GM12878 (cell line): Measurements from ENCODE around the gene MMRN1. TPM values are rescaled to one million over a fixed set of nuclear protein-coding genes. Genes with fewer than 3 reads are reported as not detected.

Experiments
- ATAC-seq: fragments of 200-7000 bp; cut with Tn5 transposase; 3 replicates; pipeline ENCODE4 v1.9.1; 2020; ENCODE audit warnings: mild to moderate bottlenecking, moderate library complexity
- BruUV-seq: library from RNA; stranded (reverse); fragments of 400-500 nt; replicated peaks from 2 replicates; lab custom pipeline; 2021; lab: Mats Ljungman, UMichigan
- CTCF ChIA-PET: fragments of 300-600 bp; sonication (Branson Sonifier 250); formaldehyde crosslinking; extraction: SDS; loops from one replicate; lab custom pipeline; 2021; ENCODE audit warnings: inconsistent platforms; lab: Yijun Ruan, JAX
- POLR2A ChIA-PET: fragments of 350-600 bp; formaldehyde crosslinking; extraction: SDS; loops from one replicate; lab custom pipeline; 2021; ENCODE audit warnings: inconsistent platforms; lab: Charles Lee
- RAD21 ChIA-PET: fragments of 300-600 bp; sonication (Branson Sonifier 250); formaldehyde crosslinking; loops from one replicate; lab custom pipeline; 2023; ENCODE audit warnings: antibody characterized with exemption; ENCODE audit not compliant: unreplicated experiment; lab: Charles Lee
- SMC1A ChIA-PET: fragments of 300-600 bp; sonication (Branson Sonifier 250); formaldehyde crosslinking; loops from one replicate; lab custom pipeline; 2023; ENCODE audit not compliant: unreplicated experiment, uncharacterized antibody; lab: Charles Lee
- DNase-seq: peaks from one replicate; pipeline ENCODE4 v3.0.0-alpha.2; 2011; ENCODE audit warnings: low read depth, low spot score
- FAIRE-seq: peaks from 3 replicates; lab custom pipeline; 2011; peaks lifted over from hg19 to GRCh38; lab: Jason Lieb, UNC
- H2AFZ ChIP-seq: 2 replicates; pipeline ENCODE4 v1.6.0; 2011; ENCODE audit warnings: low read depth, low read length, control low read depth; ENCODE audit not compliant: control insufficient read depth
- H3K27ac ChIP-seq: 2 replicates; pipeline ENCODE4 v1.5.1; 2011; ENCODE audit warnings: control low read depth; ENCODE audit not compliant: control insufficient read depth, insufficient read depth
- H3K27me3 ChIP-seq, 2 experiments: replicated peaks in 1 of 2; 2 replicates each; pipeline versions ENCODE4 v1.6.0 to v1.6.1; 2011; ENCODE audit warnings: low read length in 1 of 2; ENCODE audit not compliant: control insufficient read depth in 2 of 2, insufficient read depth in 2 of 2
- H3K36me3 ChIP-seq, 2 experiments: 2 replicates each; pipeline ENCODE4 v1.5.1; 2011; ENCODE audit warnings: low read length in 1 of 2; ENCODE audit not compliant: control insufficient read depth in 2 of 2, insufficient read depth in 2 of 2
- H3K4me1 ChIP-seq: 2 replicates; pipeline ENCODE4 v1.6.1; 2011; ENCODE audit warnings: mild to moderate bottlenecking, low read length, moderate library complexity, mixed read lengths; ENCODE audit not compliant: control insufficient read depth, insufficient read depth
- H3K4me2 ChIP-seq: 2 replicates; pipeline ENCODE4 v1.6.0; 2011; ENCODE audit warnings: control low read depth; ENCODE audit not compliant: control insufficient read depth, insufficient read depth
- H3K4me3 ChIP-seq: fragments of 200-600 bp; sonication (generic); 2 replicates; pipeline ENCODE4 v1.5.1; 2016
- H3K79me2 ChIP-seq: 2 replicates; pipeline ENCODE4 v1.6.0; 2011; ENCODE audit warnings: low read length; ENCODE audit not compliant: control insufficient read depth, insufficient read depth
- H3K9ac ChIP-seq: 2 replicates; pipeline ENCODE4 v1.8.0; 2011; ENCODE audit warnings: low read length, control low read depth, mixed read lengths; ENCODE audit not compliant: control insufficient read depth, insufficient read depth
- H3K9me3 ChIP-seq: replicated peaks from 3 replicates; pipeline ENCODE4 v1.5.1; 2011; ENCODE audit warnings: mild to moderate bottlenecking, low read length; ENCODE audit not compliant: control insufficient read depth, insufficient read depth
- H4K20me1 ChIP-seq: 2 replicates; pipeline ENCODE4 v1.6.0; 2011; ENCODE audit not compliant: control insufficient read depth, insufficient read depth
- ATF3 ChIP-seq: IDR thresholded peaks from 2 replicates; pipeline ENCODE4 v1.6.1; 2011; ENCODE audit warnings: low read depth, mild to moderate bottlenecking, low read length, moderate library complexity, borderline replicate concordance; ENCODE audit errors: extremely low read depth
- ATF7 ChIP-seq: fragments of 450-650 bp; IDR thresholded peaks from 2 replicates; pipeline ENCODE4 v1.6.1; 2016; ENCODE audit warnings: low read depth, mild to moderate bottlenecking
- CBFB ChIP-seq: IDR thresholded peaks from 2 replicates; pipeline ENCODE4 v1.6.1; 2016; ENCODE audit warnings: antibody characterized with exemption, low read depth
- CTCF ChIP-seq, 3 experiments: IDR thresholded peaks in 2 of 3; conservative IDR thresholded peaks in 1 of 3; 2 replicates each; pipeline ENCODE4 v1.5.1; 2011; ENCODE audit warnings: low read depth in 3 of 3, low read length in 3 of 3, mild to moderate bottlenecking in 3 of 3, control low read depth in 2 of 3, moderate library complexity in 2 of 3, inconsistent platforms in 1 of 3, mixed read lengths in 1 of 3; ENCODE audit not compliant: control insufficient read depth in 2 of 3, insufficient read depth in 1 of 3; ENCODE audit errors: extremely low read depth in 1 of 3
- HSF1 ChIP-seq: fragments of 150-350 bp; IDR thresholded peaks from 2 replicates; pipeline ENCODE4 v1.6.1; 2014; ENCODE audit warnings: mild to moderate bottlenecking, low read depth, low read length
- IKZF2 ChIP-seq, 2 experiments: fragments of 450-650 bp; IDR thresholded peaks; 2 replicates each; pipeline ENCODE4 v1.6.1; 2017; ENCODE audit warnings: mild to moderate bottlenecking in 2 of 2, moderate library complexity in 2 of 2
- MYB ChIP-seq: fragments of 150-350 bp; IDR thresholded peaks from 2 replicates; pipeline ENCODE4 v1.6.1; 2014; ENCODE audit warnings: mild to moderate bottlenecking, low read depth, low read length, borderline replicate concordance
- POLR2A ChIP-seq: IDR thresholded peaks from 2 replicates; pipeline ENCODE4 v1.6.1; 2011; ENCODE audit warnings: low read depth, mild to moderate bottlenecking, low read length
- SREBF1 ChIP-seq: IDR thresholded peaks from 2 replicates; pipeline ENCODE4 v1.6.1; 2012; ENCODE audit warnings: mild to moderate bottlenecking, low read length
- WGBS: methylation state at CpG from one replicate; pipeline ENCODE4 v1.1.6; 2016; ENCODE audit warnings: low lambda C conversion rate; ENCODE audit not compliant: insufficient replicate concordance, insufficient coverage; ENCODE audit errors: missing lambda C conversion rate; 5-methylcytosine and 5-hydroxymethylcytosine counted together
- in situ Hi-C: fragments of 300-500 bp; cut with MboI; formaldehyde crosslinking; loops from 9 replicates; pipeline ENCODE4 v1.14.3; 2018; ENCODE audit warnings: mixed read lengths
- intact Hi-C: fragments of 100-400 bp; cut with micrococcal nuclease; formaldehyde crosslinking; loops from one replicate; pipeline ENCODE4 v1.14.2; 2022; ENCODE audit not compliant: unreplicated experiment
- polyA plus RNA-seq, 11 experiments: library from polyadenylated mRNA; depleted of rRNA in 4 of 11; unstranded in 6 of 11; stranded (reverse) in 5 of 11; fragments of >200 nt; fragmentation: Nextera tagmentation in 4 of 11; fragmentation: Illumina TruSeq in 1 of 11; extraction: Ambion mirVana in 4 of 11; extraction: Trizol in 1 of 11; gene quantifications; 1 replicate in 1 of 11; 2 replicates in 10 of 11; pipeline versions ENCODE4 v1.2.1 to v1.2.3, GENCODE V29; 2011 to 2016; ENCODE audit warnings: inconsistent platforms in 2 of 11, missing spikeins in 2 of 11, low read depth in 1 of 11
- total RNA-seq, 4 experiments: library from RNA; depleted of rRNA in 3 of 4; stranded (reverse); fragments of >200 nt in 3 of 4; fragmentation: Illumina TruSeq in 1 of 4; extraction: Trizol in 1 of 4; gene quantifications; 2 replicates each; pipeline versions ENCODE4 v1.2.1 to v1.2.3, GENCODE V29; 2013 to 2021

MMRN1 gene
- total and polyA plus RNA-seq, 10 of the 15 experiments (the other 5 are each of a cell fraction or from before 2014, with no cell fraction given), result 0.50 to 3.9 (median 0.78) TPM

- BruUV-seq, result no TSS peak
- Histone ChIP-seq H3K27ac (no peak overlapping the region), H3K9ac (no peak overlapping the region), H3K79me2 (no peaks in the 10 kb centered on the region), H4K20me1 (no peaks in the 10 kb centered on the region), H3K4me2 (no peak overlapping the region), H3K36me3 (no peaks in the 10 kb centered on the region), H3K9me3 (no peaks in the 10 kb centered on the region), H3K27me3 (no peaks in the 10 kb centered on the region), H3K4me1 (no peaks in the 10 kb centered on the region), H3K4me3 (no peak overlapping the region), H2AFZ (no peak overlapping the region)
- ChIA-PET POLR2A (no interaction called here), CTCF (interaction anchor here (0.7 to 2.2 kb wide), 9 partner anchors 11 to 704 kb away, joined by 3 to 8 read pairs (median 4); partner anchors contain the start of gene MMRN1), RAD21 (interaction anchor here (1.1 kb wide), 1 partner anchor 26 kb away, joined by 6 read pairs; the partner anchor contains the start of gene MMRN1), SMC1A (interaction anchor here (1.1 to 3.0 kb wide), 3 partner anchors 10 to 112 kb away, joined by 3 to 6 read pairs (median 3); no protein-coding TSS in a partner anchor)
- in situ Hi-C loops (no loop called here), intact Hi-C loops (no loop called here)
- FAIRE-seq, result no peak
- TF ChIP-seq HSF1 (no peak), SREBF1 (no peak), CBFB (no peak), MYB (no peak), POLR2A (no peak)
- no peak for DNase-seq
- no peak for ATAC-seq
Observed at GRCh38 chr4:89868276-89868675, 26.4 kb upstream of the MMRN1 start.

GRCh38 chr4:89868999-89869589 is 25.6 kb upstream of the MMRN1 start:
- FAIRE-seq (no peak), DNase-seq (no peak), ATAC-seq (no peak)
- no peaks in the 10 kb centered on the region for H3K79me2 ChIP-seq
- in situ Hi-C loops (no loop called here), intact Hi-C loops (no loop called here)
- no peaks in the 10 kb centered on the region for H4K20me1 ChIP-seq
- no peaks in the 10 kb centered on the region for H3K36me3 ChIP-seq
- CTCF ChIA-PET, result interaction anchor here (0.7 to 2.2 kb wide), 9 partner anchors 10 to 705 kb away, joined by 3 to 8 read pairs (median 4); partner anchors contain the start of gene MMRN1
- RAD21 ChIA-PET, result interaction anchor here (1.1 kb wide), 1 partner anchor 26 kb away, joined by 6 read pairs; the partner anchor contains the start of gene MMRN1
- H3K27ac ChIP-seq, result no peak overlapping the region
- 0% methylated on average over 2 of the region's 2 CpGs for WGBS
- no peak overlapping the region for H2AFZ ChIP-seq
- TF ChIP-seq IKZF2 (IDR thresholded peaks at IDR 0.05), result no peak
- peak in 1 of 3 experiments; percentile 11; a peak in 2 of 6 replicates for TF ChIP-seq CTCF (IDR thresholded peaks at IDR 0.05 in 2 of 3, conservative IDR thresholded peaks at IDR 0.05 in 1 of 3; ENCODE audit: control insufficient read depth in 2 of 3, extremely low read depth in 1 of 3, insufficient read depth in 1 of 3, low read depth in 3 of 3, low read length in 3 of 3)
- TF ChIP-seq ATF7, result no peak
- no peak for TF ChIP-seq ATF3
- no peaks in the 10 kb centered on the region for H3K27me3 ChIP-seq
- no TSS peak for BruUV-seq
- POLR2A ChIA-PET, result no interaction called here
- SMC1A ChIA-PET, result interaction anchor here (0.8 to 3.0 kb wide), 5 partner anchors 9 to 382 kb away, joined by 3 to 6 read pairs (median 3); no protein-coding TSS in a partner anchor
- no peaks in the 10 kb centered on the region for H3K9me3 ChIP-seq
- no peak overlapping the region for H3K9ac ChIP-seq
- no peak overlapping the region for H3K4me3 ChIP-seq
- no peaks in the 10 kb centered on the region for H3K4me1 ChIP-seq
- H3K4me2 ChIP-seq, result no peak overlapping the region
